ENCODE measurements around the gene SAP30BP.

The SAP30BP gene

GRCh38 chr17:75666959-75667790 is at the start of gene SAP30BP, which contains the start of gene RECQL5:
TSS of gene SAP30BP (plus strand) at chr17:75667338. CDS start at chr17:75667373, 35 bp downstream.
TSS of gene RECQL5 (minus strand) at chr17:75667154. CDS start at chr17:75666557, 597 bp downstream.
- DNase-seq (ENCODE audit: low read depth, low spot score): peak; percentile 99

- DNase-seq (ENCODE audit: low read depth, low spot score): no peak
These were observed 49.5 kb upstream of the SAP30BP start for GRCh38 chr17:75617675-75618074.

GRCh38 chr17:75619506-75620431 is 47.4 kb upstream of the SAP30BP start:
- DNase-seq (ENCODE audit: low read depth, low spot score): peak; percentile 80

- no peak for DNase-seq (ENCODE audit: low read depth, low spot score)
These were observed 45.6 kb upstream of the SAP30BP start for GRCh38 chr17:75621489-75621888.

GRCh38 chr17:75622076-75622475 is 45.1 kb upstream of the SAP30BP start:
- no peak for DNase-seq (ENCODE audit: low read depth, low spot score)

GRCh38 chr17:75622771-75623273 is 44.3 kb upstream of the SAP30BP start:
- DNase-seq (ENCODE audit: low read depth, low spot score): no peak

GRCh38 chr17:75623386-75623785 is 43.8 kb upstream of the SAP30BP start:
- DNase-seq (ENCODE audit: low read depth, low spot score): no peak

GRCh38 chr17:75624021-75624420 is 43.1 kb upstream of the SAP30BP start:
- DNase-seq (ENCODE audit: low read depth, low spot score): no peak

- DNase-seq (ENCODE audit: low read depth, low spot score): no peak
These were observed 42.3 kb upstream of the SAP30BP start for GRCh38 chr17:75624714-75625345.

- DNase-seq (ENCODE audit: low read depth, low spot score): peak; percentile 57
These were observed 41.2 kb upstream of the SAP30BP start for GRCh38 chr17:75625813-75626486.

- no peak for DNase-seq (ENCODE audit: low read depth, low spot score)
These were observed 40.6 kb upstream of the SAP30BP start for GRCh38 chr17:75626496-75627038.

GRCh38 chr17:75627094-75627493 is 40.0 kb upstream of the SAP30BP start:
- no peak for DNase-seq (ENCODE audit: low read depth, low spot score)

GRCh38 chr17:75628425-75628824 is 38.7 kb upstream of the SAP30BP start:
- DNase-seq (ENCODE audit: low read depth, low spot score): no peak

- no peak for DNase-seq (ENCODE audit: low read depth, low spot score)
These were observed 38.0 kb upstream of the SAP30BP start for GRCh38 chr17:75629157-75629556.

- DNase-seq (ENCODE audit: low read depth, low spot score): no peak
These were observed 36.8 kb upstream of the SAP30BP start for GRCh38 chr17:75630071-75630917.

GRCh38 chr17:75631353-75631752 is 35.8 kb upstream of the SAP30BP start:
- no peak for DNase-seq (ENCODE audit: low read depth, low spot score)

- DNase-seq (ENCODE audit: low read depth, low spot score): no peak
These were observed 34.7 kb upstream of the SAP30BP start for GRCh38 chr17:75632428-75632827.

GRCh38 chr17:75632863-75633485 is 34.2 kb upstream of the SAP30BP start, which contains the start of gene SMIM5:
TSS of gene SMIM5 (plus strand) at chr17:75633434. CDS start at chr17:75640202, 6,768 bp downstream.
- DNase-seq (ENCODE audit: low read depth, low spot score): peak; percentile 95

All from ELF-1 (cell line).